ENCODE results near the gene NARF. TPM values are rescaled to one million over a fixed set of nuclear protein-coding genes. Genes with fewer than 3 reads are reported as not detected.
"Not testable (repeated sequence)": the region's sequence is repeated elsewhere in the genome, so short reads cannot be mapped to it uniquely, and the experiment has no call there.

The NARF gene
- total RNA-seq (2022) = 38.1 and 39.4 TPM in 2 replicates
- percentile 51 among the genes with signal in this experiment for Bru-seq, nascent RNA
- BruChase-seq, experiment 1, labeled RNA remaining after a 6-hour chase = percentile 60 among the genes with signal in this experiment
- BruChase-seq, experiment 2, labeled RNA remaining after a 2-hour chase = percentile 59 among the genes with signal in this experiment
- long read RNA-seq, transcript NARF-201 (11 exons, 3,949 nt) = major isoform, 35 of 60 reads
- long read RNA-seq, partial matches to known transcripts = 4 of 60 reads
- long read RNA-seq, other reads (novel, unspliced or antisense) = 13 of 60 reads

DNA sequence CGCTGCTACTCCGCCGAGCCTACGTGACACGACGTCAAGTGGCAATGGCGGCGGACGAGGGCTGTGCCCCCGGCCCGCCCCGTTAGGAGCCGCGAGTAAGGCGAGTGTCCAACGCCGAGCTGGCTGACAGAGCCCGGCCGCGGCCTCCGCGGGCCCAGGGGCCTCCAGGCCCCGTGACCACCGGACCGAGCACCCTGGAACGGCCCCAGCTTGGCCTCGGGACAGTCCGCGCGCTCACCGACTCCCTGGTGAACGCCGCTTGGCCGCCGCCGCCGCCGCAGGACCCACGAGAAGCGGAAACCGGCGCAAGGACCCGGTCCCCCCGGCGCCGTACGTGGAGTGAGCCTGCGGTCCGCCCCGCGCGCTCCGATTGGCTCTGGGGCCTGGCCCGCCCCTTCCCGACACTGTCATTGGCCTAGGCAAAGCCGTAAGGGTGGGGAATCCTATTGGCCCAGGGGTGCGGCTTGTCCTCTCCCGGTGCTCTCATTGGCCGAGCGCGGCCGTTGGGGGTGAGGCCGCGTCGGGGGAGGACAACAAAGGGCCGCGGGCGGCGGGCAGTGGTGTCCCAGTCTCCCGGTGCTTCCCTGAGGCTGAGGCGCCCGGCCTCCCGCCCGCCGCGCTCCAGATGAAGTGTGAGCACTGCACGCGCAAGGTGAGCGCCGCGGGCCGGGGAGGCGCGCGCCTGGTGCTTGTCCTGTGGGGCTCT is at the start of gene NARF:
Gene NARF (plus strand): TSS at position 563 of the 706 bp plus-strand sequence. CDS start 63 bp downstream, at position 626.
- Mint-ChIP-seq H3K27ac (ENCODE audit: unreplicated experiment) (peak within 1 kb of the TSS; percentile 78), H3K4me1 (ENCODE audit: low read depth, unreplicated experiment) (peaks cover 32% of the 10 kb centered on the region), H3K9me3 (ENCODE audit: low read depth, unreplicated experiment) (peaks cover 2% of the 10 kb centered on the region), H3K27me3 (ENCODE audit: unreplicated experiment) (no peaks in the 10 kb centered on the region), H3K4me3 (ENCODE audit: low read depth, unreplicated experiment) (peak within 1 kb of the TSS; percentile 87), H3K36me3 (ENCODE audit: insufficient read depth, unreplicated experiment) (peaks cover 40% of the 10 kb centered on the region)
- peak; percentile 98 for DNase-seq
- TF ChIP-seq CTCF (IDR thresholded peaks at IDR 0.05; ENCODE audit: unreplicated experiment) = no peak
- CTCF ChIA-PET = interaction anchor here (1.3 kb wide), 1 partner anchor 160 kb away, joined by 3 read pairs; no protein-coding TSS in a partner anchor
- intact Hi-C loops (cut with micrococcal nuclease; ENCODE audit: unreplicated experiment) = no loop called here
- BruUV-seq (replicated peaks) = no TSS peak

GRCh38 chr17:82408938-82409318 is 49.6 kb upstream of the NARF start:
- intact Hi-C loops (cut with micrococcal nuclease; ENCODE audit: unreplicated experiment) = no loop called here
- CTCF ChIA-PET = no interaction called here
- H3K4me1 Mint-ChIP-seq (ENCODE audit: low read depth, unreplicated experiment) = no peaks in the 10 kb centered on the region
- H3K27me3 Mint-ChIP-seq (ENCODE audit: unreplicated experiment) = no peaks in the 10 kb centered on the region
- no peaks in the 10 kb centered on the region for H3K9me3 Mint-ChIP-seq (ENCODE audit: low read depth, unreplicated experiment)
- no TSS peak for BruUV-seq (replicated peaks)
- H3K4me3 Mint-ChIP-seq (ENCODE audit: low read depth, unreplicated experiment) = no peak overlapping the region
- no peak overlapping the region for H3K27ac Mint-ChIP-seq (ENCODE audit: unreplicated experiment)
- TF ChIP-seq CTCF (IDR thresholded peaks at IDR 0.05; ENCODE audit: unreplicated experiment) = no peak
- H3K36me3 Mint-ChIP-seq (ENCODE audit: insufficient read depth, unreplicated experiment) = peaks cover 5% of the 10 kb centered on the region
- DNase-seq = no peak

- BruUV-seq (replicated peaks) = no TSS peak
- H3K27me3 Mint-ChIP-seq (ENCODE audit: unreplicated experiment) = no peaks in the 10 kb centered on the region
- no peaks in the 10 kb centered on the region for H3K4me1 Mint-ChIP-seq (ENCODE audit: low read depth, unreplicated experiment)
- CTCF ChIA-PET = interaction anchor here (0.6 to 0.7 kb wide), 3 partner anchors 56 to 163 kb away, joined by 4 to 11 read pairs (median 4); no protein-coding TSS in a partner anchor
- no peaks in the 10 kb centered on the region for H3K9me3 Mint-ChIP-seq (ENCODE audit: low read depth, unreplicated experiment)
- no peak overlapping the region for H3K27ac Mint-ChIP-seq (ENCODE audit: unreplicated experiment)
- no peaks in the 10 kb centered on the region for H3K36me3 Mint-ChIP-seq (ENCODE audit: insufficient read depth, unreplicated experiment)
- H3K4me3 Mint-ChIP-seq (ENCODE audit: low read depth, unreplicated experiment) = no peak overlapping the region
- no peak for TF ChIP-seq CTCF (IDR thresholded peaks at IDR 0.05; ENCODE audit: unreplicated experiment)
- DNase-seq = no peak
- intact Hi-C loops (cut with micrococcal nuclease; ENCODE audit: unreplicated experiment) = loop anchor here (5.0 kb wide), 1 partner anchor 58 kb away; no protein-coding TSS in a partner anchor
Measured at GRCh38 chr17:82410014-82410716, 48.4 kb upstream of the NARF start.

DNA sequence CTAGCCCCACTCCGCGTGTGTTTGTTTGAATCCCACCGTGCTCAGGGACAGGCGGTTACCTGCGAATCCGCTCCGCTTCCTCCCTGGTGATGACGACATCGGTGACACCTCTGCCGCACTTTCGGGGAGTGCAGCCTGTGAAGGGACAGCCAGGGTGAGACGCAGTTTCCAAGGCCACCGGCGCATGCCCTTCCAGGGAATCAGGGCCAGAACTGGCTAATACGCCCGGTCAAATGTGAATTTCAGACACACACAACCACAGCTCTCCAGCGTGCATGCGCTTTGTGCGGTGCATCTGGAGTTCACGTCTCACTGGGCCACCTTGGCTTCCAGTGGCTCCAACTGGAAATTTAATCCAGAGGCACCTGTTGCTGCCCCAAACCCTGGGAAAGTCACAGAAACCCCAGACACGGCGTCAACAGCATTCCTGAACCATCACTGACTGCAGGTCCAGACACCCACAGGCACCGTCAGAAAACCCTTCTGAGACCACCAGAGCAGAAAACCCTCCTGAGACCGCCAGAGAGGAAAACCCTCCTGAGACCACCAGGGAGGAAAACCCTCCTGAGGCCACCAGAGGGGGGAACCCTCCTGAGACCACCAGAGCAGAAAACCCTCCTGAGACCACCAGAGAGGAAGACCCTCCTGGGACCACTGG is 47.0 kb upstream of the NARF start:
- no peak overlapping the region for H3K4me3 Mint-ChIP-seq (ENCODE audit: low read depth, unreplicated experiment)
- H3K36me3 Mint-ChIP-seq (ENCODE audit: insufficient read depth, unreplicated experiment) = no peaks in the 10 kb centered on the region
- DNase-seq = no peak
- intact Hi-C loops (cut with micrococcal nuclease; ENCODE audit: unreplicated experiment) = loop anchor here (5.0 kb wide), 1 partner anchor 59 kb away; no protein-coding TSS in a partner anchor
- no peaks in the 10 kb centered on the region for H3K27me3 Mint-ChIP-seq (ENCODE audit: unreplicated experiment)
- no peak overlapping the region for H3K27ac Mint-ChIP-seq (ENCODE audit: unreplicated experiment)
- no TSS peak for BruUV-seq (replicated peaks)
- no peaks in the 10 kb centered on the region for H3K4me1 Mint-ChIP-seq (ENCODE audit: low read depth, unreplicated experiment)
- H3K9me3 Mint-ChIP-seq (ENCODE audit: low read depth, unreplicated experiment) = no peaks in the 10 kb centered on the region
- TF ChIP-seq CTCF (IDR thresholded peaks at IDR 0.05; ENCODE audit: unreplicated experiment) = no peak
- CTCF ChIA-PET = no interaction called here

GRCh38 chr17:82412081-82412480 is 46.5 kb upstream of the NARF start:
- BruUV-seq (replicated peaks); DNase-seq; H3K9me3 Mint-ChIP-seq (ENCODE audit: low read depth, unreplicated experiment); CTCF ChIA-PET; H3K36me3 Mint-ChIP-seq (ENCODE audit: insufficient read depth, unreplicated experiment); H3K4me3 Mint-ChIP-seq (ENCODE audit: low read depth, unreplicated experiment); H3K27me3 Mint-ChIP-seq (ENCODE audit: unreplicated experiment); H3K4me1 Mint-ChIP-seq (ENCODE audit: low read depth, unreplicated experiment); H3K27ac Mint-ChIP-seq (ENCODE audit: unreplicated experiment): not testable (repeated sequence)
- intact Hi-C loops (cut with micrococcal nuclease; ENCODE audit: unreplicated experiment) = loop anchor here (5.0 kb wide), 1 partner anchor 60 kb away; no protein-coding TSS in a partner anchor
